Activated naive CD8-positive, alpha-beta T cell treated with anti-CD3 and anti-CD28 coated beads, Interleukin-2, amount 50 U/mL, for 24 hours (primary cell): ENCODE data around the gene NEURL1B.
"Not testable (repeated sequence)": the region's sequence is repeated elsewhere in the genome, so short reads cannot be mapped to it uniquely, and the experiment has no call there.

Experiments
- ATAC-seq: fragments of 150-1000 bp; cut with Tn5 transposase; one replicate; pipeline ENCODE4 v1.10.0; 2021
- DNase-seq: peaks from one replicate; pipeline ENCODE4 v3.0.0; 2021
- H3K27ac Mint-ChIP-seq: one replicate; pipeline ENCODE4 v1.8.0; 2021; ENCODE audit warnings: mild to moderate bottlenecking, mixed read lengths
- H3K27me3 Mint-ChIP-seq: one replicate; pipeline ENCODE4 v1.8.0; 2021; ENCODE audit warnings: mixed read lengths
- H3K36me3 Mint-ChIP-seq: one replicate; pipeline ENCODE4 v1.8.0; 2021; ENCODE audit warnings: low read depth, mixed read lengths
- H3K4me1 Mint-ChIP-seq: one replicate; pipeline ENCODE4 v1.8.0; 2021; ENCODE audit warnings: mixed read lengths
- H3K4me3 Mint-ChIP-seq: one replicate; pipeline ENCODE4 v1.8.0; 2021; ENCODE audit warnings: mild to moderate bottlenecking, moderate library complexity, mixed read lengths
- H3K9me3 Mint-ChIP-seq: one replicate; pipeline ENCODE4 v1.8.0; 2021; ENCODE audit warnings: mixed read lengths

Gene NEURL1B

GRCh38 chr5:172647352-172648012 is 6.4 kb downstream of the NEURL1B start:
- Mint-ChIP-seq H3K27ac (no peak overlapping the region), H3K27me3 (peaks cover 10% of the 10 kb centered on the region), H3K36me3 (no peaks in the 10 kb centered on the region), H3K9me3 (no peaks in the 10 kb centered on the region), H3K4me3 (no peak overlapping the region), H3K4me1 (no peaks in the 10 kb centered on the region)
- ATAC-seq (no peak), DNase-seq (no peak)

- DNase-seq (no peak), ATAC-seq (no peak)
- Mint-ChIP-seq H3K27ac (no peak overlapping the region), H3K4me1 (no peaks in the 10 kb centered on the region), H3K4me3 (no peak overlapping the region), H3K36me3 (no peaks in the 10 kb centered on the region), H3K9me3 (no peaks in the 10 kb centered on the region), H3K27me3 (peaks cover 8% of the 10 kb centered on the region)
Measured at GRCh38 chr5:172648013-172648381, 6.9 kb downstream of the NEURL1B start.

GRCh38 chr5:172648755-172649154 is 7.7 kb downstream of the NEURL1B start:
- no peak overlapping the region for H3K27ac Mint-ChIP-seq
- no peaks in the 10 kb centered on the region for H3K4me1 Mint-ChIP-seq
- H3K4me3 Mint-ChIP-seq, result no peak overlapping the region
- no peaks in the 10 kb centered on the region for H3K9me3 Mint-ChIP-seq
- ATAC-seq, result no peak
- no peak for DNase-seq
- H3K36me3 Mint-ChIP-seq, result no peaks in the 10 kb centered on the region
- peaks cover 4% of the 10 kb centered on the region for H3K27me3 Mint-ChIP-seq

GRCh38 chr5:172656496-172656895 is 15.4 kb downstream of the NEURL1B start:
- not testable (repeated sequence) for DNase-seq, H3K4me1 Mint-ChIP-seq, H3K36me3 Mint-ChIP-seq, H3K4me3 Mint-ChIP-seq, H3K27me3 Mint-ChIP-seq, H3K27ac Mint-ChIP-seq, ATAC-seq
- peaks cover 12% of the 10 kb centered on the region for H3K9me3 Mint-ChIP-seq

- H3K4me3 Mint-ChIP-seq, ATAC-seq, H3K27ac Mint-ChIP-seq, DNase-seq, H3K27me3 Mint-ChIP-seq, H3K4me1 Mint-ChIP-seq, H3K36me3 Mint-ChIP-seq: not testable (repeated sequence)
- peaks cover 12% of the 10 kb centered on the region for H3K9me3 Mint-ChIP-seq
Measured at GRCh38 chr5:172657524-172658233, 16.6 kb downstream of the NEURL1B start.

- no peak for ATAC-seq
- Mint-ChIP-seq H3K36me3 (peaks cover 2% of the 10 kb centered on the region), H3K9me3 (peaks cover 12% of the 10 kb centered on the region), H3K27me3 (no peaks in the 10 kb centered on the region), H3K27ac (no peak overlapping the region), H3K4me3 (no peak overlapping the region), H3K4me1 (no peaks in the 10 kb centered on the region)
- no peak for DNase-seq
Measured at GRCh38 chr5:172658391-172658790, 17.3 kb downstream of the NEURL1B start.

- ATAC-seq (no peak), DNase-seq (no peak)
- Mint-ChIP-seq H3K4me3 (no peak overlapping the region), H3K9me3 (peaks cover 12% of the 10 kb centered on the region), H3K4me1 (no peaks in the 10 kb centered on the region), H3K27ac (no peak overlapping the region), H3K27me3 (no peaks in the 10 kb centered on the region), H3K36me3 (peaks cover 2% of the 10 kb centered on the region)
Measured at GRCh38 chr5:172658961-172659501, 18.0 kb downstream of the NEURL1B start.

- Mint-ChIP-seq H3K4me1 (no peaks in the 10 kb centered on the region), H3K36me3 (peaks cover 2% of the 10 kb centered on the region), H3K27ac (no peak overlapping the region), H3K9me3 (peaks cover 12% of the 10 kb centered on the region), H3K27me3 (no peaks in the 10 kb centered on the region), H3K4me3 (no peak overlapping the region)
- ATAC-seq (no peak), DNase-seq (no peak)
Measured at GRCh38 chr5:172659570-172659908, 18.5 kb downstream of the NEURL1B start.

GRCh38 chr5:172659909-172660628 is 19.0 kb downstream of the NEURL1B start:
- H3K27ac Mint-ChIP-seq, result no peak overlapping the region
- DNase-seq, result no peak
- H3K4me1 Mint-ChIP-seq, result no peaks in the 10 kb centered on the region
- H3K4me3 Mint-ChIP-seq, result no peak overlapping the region
- no peaks in the 10 kb centered on the region for H3K27me3 Mint-ChIP-seq
- peaks cover 2% of the 10 kb centered on the region for H3K36me3 Mint-ChIP-seq
- ATAC-seq, result peak; percentile 28
- peaks cover 12% of the 10 kb centered on the region for H3K9me3 Mint-ChIP-seq

- ATAC-seq (no peak), DNase-seq (no peak)
- peaks cover 1% of the 10 kb centered on the region for H3K36me3 Mint-ChIP-seq
- H3K4me1 Mint-ChIP-seq, result no peaks in the 10 kb centered on the region
- H3K27ac Mint-ChIP-seq, result no peak overlapping the region
- peaks cover 10% of the 10 kb centered on the region for H3K9me3 Mint-ChIP-seq
- H3K27me3 Mint-ChIP-seq, result no peaks in the 10 kb centered on the region
- H3K4me3 Mint-ChIP-seq, result no peak overlapping the region
Measured at GRCh38 chr5:172660974-172661373, 19.9 kb downstream of the NEURL1B start.

GRCh38 chr5:172661526-172661925 is 20.5 kb downstream of the NEURL1B start:
- no peaks in the 10 kb centered on the region for H3K4me1 Mint-ChIP-seq
- no peaks in the 10 kb centered on the region for H3K27me3 Mint-ChIP-seq
- peaks cover 6% of the 10 kb centered on the region for H3K9me3 Mint-ChIP-seq
- no peaks in the 10 kb centered on the region for H3K36me3 Mint-ChIP-seq
- ATAC-seq (no peak), DNase-seq (no peak)
- H3K27ac Mint-ChIP-seq, result no peak overlapping the region
- H3K4me3 Mint-ChIP-seq, result no peak overlapping the region

GRCh38 chr5:172662596-172662995 is 21.5 kb downstream of the NEURL1B start:
- Mint-ChIP-seq H3K4me3 (no peak overlapping the region), H3K27ac (no peak overlapping the region), H3K36me3 (no peaks in the 10 kb centered on the region), H3K4me1 (no peaks in the 10 kb centered on the region), H3K9me3 (no peaks in the 10 kb centered on the region), H3K27me3 (no peaks in the 10 kb centered on the region)
- DNase-seq, result no peak
- ATAC-seq, result no peak

- Mint-ChIP-seq H3K9me3 (no peaks in the 10 kb centered on the region), H3K4me1 (no peaks in the 10 kb centered on the region), H3K4me3 (no peak overlapping the region), H3K27me3 (no peaks in the 10 kb centered on the region), H3K36me3 (no peaks in the 10 kb centered on the region), H3K27ac (no peak overlapping the region)
- ATAC-seq, result no peak
- DNase-seq, result no peak
Measured at GRCh38 chr5:172664018-172664417, 23.0 kb downstream of the NEURL1B start.

- no peak for DNase-seq
- Mint-ChIP-seq H3K27ac (no peak overlapping the region), H3K36me3 (no peaks in the 10 kb centered on the region), H3K4me3 (no peak overlapping the region), H3K27me3 (no peaks in the 10 kb centered on the region), H3K4me1 (no peaks in the 10 kb centered on the region), H3K9me3 (no peaks in the 10 kb centered on the region)
- ATAC-seq, result no peak
Measured at GRCh38 chr5:172664681-172665541, 23.8 kb downstream of the NEURL1B start.
